HG02588 (cell line): ENCODE measurements around the gene PURB.
"Not testable (repeated sequence)": the region's sequence is repeated elsewhere in the genome, so short reads cannot be mapped to it uniquely, and the experiment has no call there.

Experiments
- ATAC-seq: cut with Tn5 transposase; IDR thresholded peaks from one replicate; pipeline ENCODE4 v1.9.1; 2021; ENCODE audit warnings: mild to moderate bottlenecking, moderate library complexity; ENCODE audit not compliant: unreplicated experiment

Gene PURB

DNA sequence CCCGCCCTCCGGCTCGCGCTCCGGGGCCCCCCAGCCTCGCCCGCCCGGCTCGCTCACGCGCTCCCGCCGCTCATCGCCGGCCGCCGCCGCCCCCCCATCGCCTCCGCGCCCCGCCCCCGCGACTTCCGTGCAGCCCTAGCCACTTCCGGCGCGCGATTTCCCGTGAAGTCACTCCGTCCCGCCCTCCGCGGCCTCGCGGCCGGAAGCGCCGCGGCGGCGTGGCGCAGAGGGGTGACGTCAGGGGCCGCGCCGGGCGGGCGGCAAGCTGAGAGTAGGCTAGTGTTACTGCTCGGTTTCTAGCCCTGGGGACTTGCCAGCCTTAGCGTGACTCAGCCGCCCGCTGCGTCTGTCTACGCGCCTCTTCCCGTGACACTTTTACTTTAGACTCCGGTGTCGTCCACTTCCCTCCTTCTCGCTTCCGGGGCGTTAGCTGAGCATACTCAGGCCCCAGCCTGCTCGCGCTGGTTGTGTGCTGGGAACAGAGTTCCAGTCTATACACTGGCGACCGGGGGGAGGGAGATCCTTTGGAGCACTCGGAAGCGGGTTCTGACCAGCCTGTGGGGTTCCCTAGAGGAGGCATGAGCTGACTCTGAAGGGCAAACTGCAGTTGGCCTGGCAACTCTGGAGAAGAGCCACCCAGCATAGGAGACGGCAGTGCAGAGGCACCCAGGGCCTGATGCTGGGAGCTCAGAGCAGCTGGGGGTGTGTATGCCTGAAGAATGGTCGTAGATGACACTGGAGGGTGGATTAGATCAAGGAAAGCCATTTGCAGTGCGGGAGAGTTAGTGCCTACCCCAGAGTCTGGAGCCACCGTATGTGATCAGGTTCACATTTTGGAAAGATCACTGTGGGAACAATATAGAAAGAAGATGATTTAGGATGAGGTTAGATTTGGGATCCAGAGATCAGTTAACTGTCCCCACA lies at the start of gene PURB:
Gene PURB (minus strand): TSS at position 137 of the 924 bp plus-strand sequence. CDS start 182 bp downstream, outside the sequence.
- peak; percentile 85 for ATAC-seq

GRCh38 chr7:44935016-44935415 lies 49.7 kb upstream of the PURB start:
- no peak for ATAC-seq

- not testable (repeated sequence) for ATAC-seq
Observed at GRCh38 chr7:44934510-44934909, 49.2 kb upstream of the PURB start.

DNA sequence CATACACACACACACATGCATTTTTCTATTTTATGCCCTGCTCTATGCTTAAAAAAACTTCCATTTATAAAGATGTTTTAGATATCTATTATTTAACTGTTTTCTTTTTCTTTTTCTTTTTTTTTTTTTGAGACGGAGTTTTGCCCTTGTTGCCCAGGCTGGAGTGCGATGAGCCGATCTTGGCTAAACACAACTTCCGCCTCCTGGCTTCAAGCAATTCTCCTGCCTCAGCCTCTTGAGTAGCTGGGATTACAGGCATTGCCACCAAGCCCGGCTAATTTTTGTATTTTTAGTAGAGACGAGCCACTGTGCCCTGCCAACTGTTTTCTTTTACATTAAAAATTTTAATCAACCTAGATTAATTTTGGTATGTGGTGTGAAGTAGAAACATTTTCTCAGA lies 45.6 kb upstream of the PURB start:
- ATAC-seq: no peak

DNA sequence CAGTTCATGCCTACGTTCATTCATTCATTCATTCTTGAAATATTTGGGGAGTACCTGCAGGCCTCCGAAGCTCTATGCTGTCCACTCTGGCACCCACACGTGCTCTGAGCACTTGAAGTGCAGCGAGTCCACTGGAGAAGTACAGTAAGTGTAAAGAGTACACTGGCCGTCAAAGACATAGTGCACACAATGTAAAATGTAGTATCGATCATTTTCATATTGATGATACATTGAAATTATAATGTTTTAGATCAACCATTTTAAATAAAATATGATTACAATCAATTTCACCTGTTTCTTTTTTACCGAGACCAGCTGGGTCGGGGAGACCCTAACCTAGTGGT lies 37.0 kb upstream of the PURB start:
- no peak for ATAC-seq

GRCh38 chr7:44921607-44922350 lies 36.4 kb upstream of the PURB start:
- ATAC-seq: peak; percentile 68

DNA sequence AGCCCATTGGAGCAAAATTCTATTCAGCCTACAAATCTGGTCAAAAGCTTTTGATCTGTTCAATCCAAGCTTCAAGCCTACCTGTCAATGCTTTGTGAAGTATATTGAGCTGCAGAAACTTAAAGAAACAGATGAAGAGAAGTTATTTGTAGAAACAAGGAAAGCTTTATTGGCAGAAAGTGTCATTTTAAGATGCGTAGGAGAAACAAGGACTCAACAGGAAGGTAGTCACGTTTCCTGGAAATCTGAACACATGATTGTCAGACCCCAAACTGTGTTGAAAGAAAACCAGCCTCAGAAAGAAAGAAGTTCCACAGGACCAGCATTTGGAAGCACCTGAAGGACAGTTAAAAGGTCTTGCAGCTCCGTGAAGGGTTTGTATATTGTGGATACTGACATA lies 34.8 kb upstream of the PURB start:
- ATAC-seq: no peak

- ATAC-seq: no peak
Observed at GRCh38 chr7:44918029-44918428, 32.7 kb upstream of the PURB start.

DNA sequence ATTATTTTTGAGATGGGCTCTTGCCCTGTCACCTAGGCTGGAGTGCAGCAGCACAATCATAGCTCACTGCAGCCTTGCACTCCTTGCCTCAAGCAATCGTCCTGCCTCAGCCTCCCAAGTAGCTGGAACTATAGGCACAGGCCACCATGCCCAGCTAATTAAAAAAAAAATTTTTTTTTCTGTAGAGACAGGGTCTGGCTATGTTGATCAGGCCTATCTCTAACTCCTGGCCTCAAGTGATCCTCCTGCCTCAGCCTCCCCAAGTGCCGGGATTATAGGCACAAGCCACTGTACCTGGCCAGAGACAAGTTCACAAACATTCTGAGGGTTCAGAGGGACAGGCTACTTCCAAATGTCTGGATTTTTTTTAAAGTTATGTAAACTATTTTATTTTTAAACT lies 32.1 kb upstream of the PURB start:
- ATAC-seq: no peak

- ATAC-seq: no peak
Observed at GRCh38 chr7:44914992-44915607, 29.8 kb upstream of the PURB start.

- no peak for ATAC-seq
Observed at GRCh38 chr7:44912775-44913347, 27.5 kb upstream of the PURB start.

GRCh38 chr7:44911911-44912310 lies 26.6 kb upstream of the PURB start:
- no peak for ATAC-seq

GRCh38 chr7:44909596-44910389 lies 24.5 kb upstream of the PURB start:
- ATAC-seq: no peak

DNA sequence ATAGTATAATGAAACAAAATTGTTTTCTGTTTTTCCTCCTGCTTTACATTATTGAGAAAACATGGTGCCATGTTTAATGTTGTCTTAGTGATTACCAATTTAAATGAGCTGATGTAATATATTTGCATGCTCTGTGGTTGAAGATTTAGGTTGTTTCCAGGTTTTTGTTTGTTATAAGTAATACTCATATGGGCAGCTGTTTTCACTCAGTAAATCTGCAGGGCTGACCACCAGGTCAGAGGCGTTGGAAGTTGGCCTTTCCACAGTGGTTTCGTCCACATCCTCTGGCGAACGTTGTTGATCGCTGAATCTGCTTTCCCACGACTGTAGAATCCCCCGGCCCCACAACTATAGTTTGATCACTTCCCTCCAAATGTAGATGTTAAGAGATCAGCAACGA lies 21.6 kb upstream of the PURB start:
- no peak for ATAC-seq

- ATAC-seq: no peak
Observed at GRCh38 chr7:44905002-44905635, 19.8 kb upstream of the PURB start.

GRCh38 chr7:44899443-44899842 lies 14.1 kb upstream of the PURB start:
- no peak for ATAC-seq

DNA sequence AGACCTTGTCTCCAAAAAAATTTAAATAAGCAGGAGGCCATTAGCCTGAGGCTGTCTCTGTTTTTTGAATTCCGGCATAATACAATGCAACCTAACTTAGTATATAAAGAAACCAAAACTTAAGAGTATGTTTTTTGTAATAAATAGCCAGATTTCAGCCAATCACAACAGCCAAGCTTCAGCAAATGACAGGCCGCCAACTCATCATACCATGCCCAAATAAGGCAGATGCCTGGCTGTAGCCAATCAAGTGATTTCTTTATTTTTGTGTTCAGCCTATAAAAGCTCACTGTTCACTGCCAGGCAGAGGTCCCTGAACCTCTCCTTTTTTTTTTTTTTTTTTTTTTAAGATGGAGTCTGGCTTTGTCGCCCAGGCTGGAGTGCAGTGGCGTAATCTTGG lies 12.7 kb upstream of the PURB start:
- ATAC-seq: no peak

DNA sequence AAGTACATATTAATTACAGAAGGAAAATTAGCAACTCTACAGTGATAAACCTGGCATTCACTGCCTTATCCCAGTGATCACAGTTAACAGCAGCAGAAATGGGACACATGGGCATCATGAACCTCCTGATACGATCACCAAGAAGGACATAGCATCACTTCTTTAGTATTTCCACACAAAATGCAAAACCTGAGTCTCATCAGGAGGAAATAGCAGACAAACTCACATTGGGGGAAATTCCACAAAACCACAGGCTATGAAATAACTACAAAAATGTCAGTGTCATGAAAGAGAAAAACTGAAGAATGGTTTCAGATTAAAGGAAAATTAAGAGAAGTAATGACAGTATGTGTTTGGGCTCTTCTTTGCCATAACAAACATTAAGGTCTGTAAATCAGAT lies 12.0 kb upstream of the PURB start:
- no peak for ATAC-seq

DNA sequence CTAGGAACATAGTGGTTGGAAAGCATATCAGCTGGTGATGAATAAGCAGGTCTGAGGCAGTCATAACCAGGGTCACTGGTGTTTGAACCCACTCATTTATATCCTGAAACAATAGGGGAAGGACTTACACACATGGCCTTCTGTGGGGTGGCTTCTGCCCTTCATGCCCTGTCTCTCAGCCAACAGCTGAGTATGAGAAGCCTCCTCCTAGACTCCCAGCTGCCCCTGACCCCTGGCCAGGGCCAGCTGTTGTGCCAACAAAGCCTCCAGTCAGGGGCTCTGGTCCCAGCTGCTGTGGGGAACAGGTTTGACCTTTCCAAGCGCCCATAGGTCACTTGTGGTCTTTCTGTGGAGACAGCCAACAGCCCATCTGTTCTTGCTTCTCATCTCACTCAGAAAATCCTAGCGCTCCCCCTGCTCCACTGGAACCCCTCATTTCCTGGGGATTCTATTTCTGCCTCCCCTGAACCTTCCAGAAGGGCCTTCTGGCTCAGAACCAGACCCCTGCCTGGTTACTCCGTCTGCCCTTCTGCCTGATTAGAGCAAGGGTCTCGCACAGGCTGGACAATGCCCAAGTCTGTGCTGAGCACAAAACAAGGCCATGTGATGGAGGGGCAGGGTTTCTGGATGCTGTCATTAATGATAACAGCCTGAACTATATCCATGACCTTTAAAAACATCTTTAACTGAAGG lies 9.7 kb upstream of the PURB start:
- no peak for ATAC-seq
